Common myeloid progenitor, CD34-positive (primary cell): ENCODE results near the gene ZSCAN23. TPM values are rescaled to one million over a fixed set of nuclear protein-coding genes. Genes with fewer than 3 reads are reported as not detected.

Experiments used
- CTCF ChIA-PET: fragments of 350-600 bp; sonication (Branson Sonifier 250); formaldehyde crosslinking; loops from one replicate; lab custom pipeline; 2021; ENCODE audit warnings: antibody characterized with exemption; lab: Charles Lee
- POLR2A ChIA-PET: fragments of 350-600 bp; sonication (Branson Sonifier 250); formaldehyde crosslinking; loops from one replicate; lab custom pipeline; 2021; ENCODE audit warnings: antibody characterized with exemption; lab: Charles Lee
- DNase-seq, 3 donors: peaks; one replicate each; pipeline versions ENCODE4 v3.0.0 to v3.0.0-alpha.2; 2013
- H3K27ac ChIP-seq, 2 experiments: 1 replicate in 1 of 2; 2 replicates in 1 of 2; pipeline ENCODE4 v1.7.0; 2013; ENCODE audit warnings: inconsistent platforms in 2 of 2, low read length in 2 of 2, mild to moderate bottlenecking in 2 of 2, low read depth in 1 of 2, moderate library complexity in 1 of 2; ENCODE audit not compliant: severe bottlenecking in 2 of 2, insufficient read depth in 1 of 2, poor library complexity in 1 of 2
- H3K27me3 ChIP-seq, 5 experiments: replicated peaks in 2 of 5; 1 replicate in 3 of 5; 2 replicates in 2 of 5; pipeline versions ENCODE4 v1.6.1 to v1.7.0; 2013; ENCODE audit warnings: low read length in 4 of 5, mild to moderate bottlenecking in 2 of 5, moderate library complexity in 2 of 5, inconsistent platforms in 1 of 5; ENCODE audit not compliant: insufficient read depth in 5 of 5, control insufficient read depth in 4 of 5
- H3K36me3 ChIP-seq, 4 experiments: 1 replicate in 2 of 4; 2 replicates in 2 of 4; pipeline versions ENCODE4 v1.6.1 to v1.7.0; 2013; ENCODE audit warnings: low read length in 3 of 4, control low read depth in 1 of 4, mild to moderate bottlenecking in 1 of 4; ENCODE audit not compliant: control insufficient read depth in 4 of 4, insufficient read depth in 4 of 4
- H3K4me1 ChIP-seq, 4 experiments: 1 replicate in 3 of 4; 2 replicates in 1 of 4; pipeline versions ENCODE4 v1.6.1 to v1.7.1; 2013; ENCODE audit warnings: low read length in 3 of 4, mild to moderate bottlenecking in 3 of 4, control low read depth in 1 of 4, inconsistent platforms in 1 of 4, moderate library complexity in 1 of 4; ENCODE audit not compliant: control insufficient read depth in 4 of 4, insufficient read depth in 4 of 4; ENCODE audit errors: control extremely low read depth in 1 of 4
- H3K4me3 ChIP-seq, 7 experiments: 1 replicate in 4 of 7; 2 replicates in 3 of 7; pipeline versions ENCODE4 v1.5.1 to v1.7.0; 2013; ENCODE audit warnings: mild to moderate bottlenecking in 7 of 7, low read length in 6 of 7, moderate library complexity in 6 of 7, inconsistent platforms in 2 of 7, low read depth in 2 of 7, control low read depth in 1 of 7; ENCODE audit not compliant: insufficient read depth in 4 of 7, control insufficient read depth in 1 of 7; ENCODE audit errors: extremely low read depth in 1 of 7
- H3K9me3 ChIP-seq, 5 experiments: 1 replicate in 4 of 5; 2 replicates in 1 of 5; pipeline versions ENCODE4 v1.6.1 to v1.7.1; 2013; ENCODE audit warnings: low read length in 4 of 5, mild to moderate bottlenecking in 2 of 5, inconsistent platforms in 1 of 5, low read depth in 1 of 5, moderate library complexity in 1 of 5; ENCODE audit not compliant: control insufficient read depth in 4 of 5, insufficient read depth in 2 of 5; ENCODE audit errors: control extremely low read depth in 1 of 5
- WGBS: methylation state at CpG from one replicate; pipeline ENCODE4 v1.1.5; 2013; ENCODE audit not compliant: insufficient coverage; 5-methylcytosine and 5-hydroxymethylcytosine counted together
- polyA plus RNA-seq: library from polyadenylated mRNA; unstranded; fragments of 120-200 nt; gene quantifications from one replicate; pipeline ENCODE4 v1.2.1, GENCODE V29; 2013

Gene ZSCAN23
- 4.6 TPM for polyA plus RNA-seq

DNA sequence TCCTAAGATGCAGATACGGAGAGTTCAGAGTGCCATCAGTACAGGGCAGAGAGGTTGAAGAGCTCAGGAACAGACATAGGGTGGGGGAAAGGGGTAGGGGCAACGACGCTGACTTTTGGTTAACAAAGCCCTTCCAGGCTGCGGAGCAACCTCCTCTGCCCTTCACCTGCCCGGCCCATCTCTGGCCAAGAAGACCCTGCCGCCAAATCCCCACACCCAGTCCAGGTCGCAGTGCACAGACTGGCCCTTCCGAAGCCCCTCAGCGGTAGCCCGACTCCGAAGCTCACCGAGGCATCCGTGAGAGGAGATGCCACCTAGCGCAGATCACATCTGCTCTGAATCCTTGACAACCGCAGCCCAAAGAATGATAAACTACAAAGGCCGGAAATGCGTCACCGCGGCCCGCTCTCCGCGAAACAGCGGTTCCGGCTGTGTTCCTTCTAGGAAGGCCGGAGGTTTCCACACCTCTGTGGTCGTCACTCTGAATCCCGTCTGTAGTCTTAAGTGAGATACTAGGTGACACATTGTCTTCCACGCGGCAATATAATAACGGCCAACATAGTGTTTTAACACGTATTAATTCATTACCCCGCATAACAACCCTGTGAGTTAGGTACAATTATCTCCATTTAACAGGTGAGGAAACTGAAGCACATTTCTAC, at the start of gene ZSCAN23:
Gene ZSCAN23 (minus strand): TSS at position 380 of the 662 bp plus-strand sequence. CDS start 7,225 bp downstream, outside the sequence.
- ChIA-PET CTCF (interaction anchor here (1.5 kb wide), 1 partner anchor 62 kb away, joined by 3 read pairs; no protein-coding TSS in a partner anchor), POLR2A (interaction anchor here (0.5 kb wide), 1 partner anchor 1829 kb away, joined by 3 read pairs; no protein-coding TSS in a partner anchor)
- Histone ChIP-seq H3K36me3 (no peaks in the 10 kb centered on the region), H3K9me3 (peaks cover 0 to 16% (median 2%) of the 10 kb centered on the region in 5 experiments), H3K27ac (peak within 1 kb of the TSS; percentile 34 to 50), H3K27me3 (peaks cover 10 to 34% (median 12%) of the 10 kb centered on the region in 5 experiments), H3K4me3 (peak within 1 kb of the TSS; percentile 45 to 92 (median 74)), H3K4me1 (peaks cover 0 to 15% (median 8%) of the 10 kb centered on the region in 4 experiments)
- 0% methylated on average over 30 of the region's 32 CpGs for WGBS
- peak; percentile 92 to 93 (median 93) for DNase-seq

DNA sequence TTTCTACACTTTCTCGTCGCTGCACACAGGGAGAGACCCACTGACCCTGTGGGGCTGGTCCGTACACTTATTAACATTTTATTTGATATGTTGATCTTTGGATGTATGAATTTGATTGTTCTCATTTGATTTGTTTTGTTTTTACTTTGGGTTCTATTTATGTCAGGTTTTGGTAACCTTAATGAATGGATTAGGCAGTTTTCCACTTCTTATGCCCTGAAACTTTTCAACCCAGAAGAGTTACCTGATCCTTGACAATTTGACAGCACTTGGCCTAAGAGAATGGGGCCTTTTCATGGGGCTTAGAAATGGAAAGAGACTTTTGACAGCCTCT, 48.7 kb upstream of the ZSCAN23 start:
- ChIA-PET CTCF (no interaction called here), POLR2A (no interaction called here)
- Histone ChIP-seq H3K27ac (no peak overlapping the region), H3K36me3 (no peaks in the 10 kb centered on the region), H3K4me1 (peaks cover 0 to 16% (median 10%) of the 10 kb centered on the region in 4 experiments), H3K27me3 (peaks cover 7 to 66% (median 16%) of the 10 kb centered on the region in 5 experiments), H3K4me3 (no peak overlapping the region), H3K9me3 (no peaks in the 10 kb centered on the region)
- WGBS: no CpG with 5 or more reads among the region's 3 CpGs
- DNase-seq: no peak

DNA sequence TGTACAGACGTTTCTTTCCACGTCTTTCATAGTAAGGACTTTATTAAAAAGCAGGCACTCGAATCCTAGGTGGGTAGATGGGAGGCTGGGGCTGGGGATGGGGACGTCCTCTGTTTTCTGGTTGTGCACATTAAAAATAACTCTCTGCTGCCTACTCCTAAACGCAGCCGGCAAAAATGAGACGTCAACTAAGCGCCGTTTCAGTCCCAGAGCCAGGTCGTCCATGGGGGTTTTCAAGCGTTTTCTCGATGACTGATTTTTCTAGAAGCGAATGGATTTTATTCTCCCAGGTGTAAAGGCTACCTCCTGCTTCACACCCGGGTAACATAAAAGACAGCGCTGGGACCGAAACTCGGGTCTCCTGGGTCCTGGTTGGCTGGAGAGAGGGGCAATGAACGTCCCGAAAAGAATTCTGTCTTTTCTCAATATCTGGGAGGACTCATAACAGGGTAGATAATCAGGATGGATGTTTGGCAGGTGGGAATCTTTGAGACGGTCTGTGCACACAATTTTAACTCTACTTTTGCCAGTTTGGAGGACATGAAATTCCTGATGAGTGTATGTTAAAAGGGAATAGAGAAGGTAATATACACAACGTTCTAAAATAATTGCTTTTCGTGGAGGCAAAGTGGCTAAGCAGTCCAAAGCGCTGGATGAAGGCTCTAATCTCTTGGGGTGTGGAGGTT, 47.1 kb upstream of the ZSCAN23 start:
- ChIA-PET POLR2A (no interaction called here), CTCF (no interaction called here)
- Histone ChIP-seq H3K27me3 (peaks cover 7 to 72% (median 16%) of the 10 kb centered on the region in 5 experiments), H3K27ac (peak overlapping the region in 1 of 2 experiments; percentile 77), H3K4me1 (peaks cover 0 to 16% (median 10%) of the 10 kb centered on the region in 4 experiments), H3K36me3 (no peaks in the 10 kb centered on the region), H3K9me3 (peaks cover 0 to 6% (median 4%) of the 10 kb centered on the region in 5 experiments), H3K4me3 (peak overlapping the region in 6 of 7 experiments; percentile 50 to 78 (median 60))
- WGBS: 5% methylated on average over 17 of the region's 23 CpGs
- DNase-seq: peak; percentile 9 to 52 (median 46)

DNA sequence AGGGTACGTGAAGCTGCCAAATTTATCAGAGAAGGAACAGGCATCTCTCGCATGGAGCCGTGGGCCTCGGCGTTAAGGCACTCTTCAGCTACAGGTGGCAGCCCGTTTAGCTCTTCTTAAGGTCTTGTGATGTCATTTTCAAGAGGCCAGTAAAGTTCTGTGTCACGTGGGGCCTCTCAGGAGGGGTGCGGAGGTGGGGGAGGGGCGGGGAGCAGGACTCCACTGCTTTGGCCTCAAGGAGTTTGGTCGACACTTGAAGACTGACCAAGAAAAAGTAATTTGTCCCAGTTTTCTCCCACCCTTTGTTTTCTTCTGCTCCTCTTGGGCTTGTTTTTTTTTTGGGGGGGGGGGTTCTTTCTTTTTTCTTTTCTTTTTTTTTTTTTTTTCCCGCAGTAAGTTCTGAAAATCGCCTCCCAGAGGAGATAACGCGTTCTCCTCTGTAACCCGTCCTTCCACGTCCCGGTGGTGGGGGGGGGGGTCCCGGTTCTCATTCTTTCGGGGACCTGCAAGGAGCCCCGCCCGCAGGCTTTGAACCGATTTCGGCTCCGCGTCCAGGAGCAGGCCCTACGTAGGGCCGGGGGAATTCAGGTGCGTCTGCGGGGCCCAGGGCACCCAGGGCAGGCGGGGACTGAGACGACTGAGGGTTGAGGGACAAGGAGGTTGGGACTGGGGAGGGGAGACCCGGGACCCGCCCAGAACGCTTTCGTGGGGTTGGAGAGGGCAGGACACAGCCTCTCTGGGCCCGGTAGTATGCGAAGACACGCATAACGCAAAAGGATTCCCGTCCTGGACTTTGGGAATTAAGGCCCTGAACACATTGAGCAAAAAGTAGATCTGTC, 46.3 kb upstream of the ZSCAN23 start:
- peaks cover 0 to 16% (median 10%) of the 10 kb centered on the region in 4 experiments for H3K4me1 ChIP-seq
- peaks cover 7 to 71% (median 16%) of the 10 kb centered on the region in 5 experiments for H3K27me3 ChIP-seq
- peak; percentile 59 to 86 (median 77) for DNase-seq
- peaks cover 0 to 6% (median 4%) of the 10 kb centered on the region in 5 experiments for H3K9me3 ChIP-seq
- WGBS: 3% methylated on average over 23 of the region's 40 CpGs
- peak overlapping the region in 6 of 7 experiments; percentile 50 to 78 (median 60) for H3K4me3 ChIP-seq
- CTCF ChIA-PET: no interaction called here
- no peaks in the 10 kb centered on the region for H3K36me3 ChIP-seq
- POLR2A ChIA-PET: no interaction called here
- peak overlapping the region in 1 of 2 experiments; percentile 77 for H3K27ac ChIP-seq

DNA sequence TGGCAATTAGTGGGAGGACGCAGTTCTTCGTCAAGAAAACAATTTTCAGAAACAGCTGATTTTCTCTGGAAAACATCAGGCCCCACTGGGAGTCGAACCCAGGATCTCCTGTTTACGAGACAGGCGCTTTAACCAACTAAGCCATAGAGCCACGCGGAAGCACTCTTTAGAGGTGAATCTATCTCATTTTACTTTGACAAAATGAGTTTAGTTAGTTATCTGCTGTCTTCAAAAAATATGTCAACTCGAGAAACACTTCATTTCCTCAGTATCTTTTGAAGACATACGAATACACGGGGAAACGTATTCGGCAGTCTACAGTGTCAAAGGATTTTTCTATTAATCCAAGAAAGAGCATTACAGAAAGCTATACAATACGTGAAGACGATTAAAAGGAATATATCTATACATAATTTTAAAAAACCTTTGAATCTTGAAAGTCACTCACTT, 45.6 kb upstream of the ZSCAN23 start:
- WGBS: 11% methylated on average over 7 of the region's 14 CpGs
- peak overlapping the region in 1 of 2 experiments; percentile 77 for H3K27ac ChIP-seq
- CTCF ChIA-PET: no interaction called here
- H3K4me3 ChIP-seq: peak overlapping the region in 6 of 7 experiments; percentile 13 to 78 (median 60)
- peaks cover 7 to 66% (median 13%) of the 10 kb centered on the region in 5 experiments for H3K27me3 ChIP-seq
- no peaks in the 10 kb centered on the region for H3K36me3 ChIP-seq
- POLR2A ChIA-PET: no interaction called here
- H3K9me3 ChIP-seq: peaks cover 0 to 6% (median 4%) of the 10 kb centered on the region in 5 experiments
- H3K4me1 ChIP-seq: peaks cover 0 to 16% (median 10%) of the 10 kb centered on the region in 4 experiments
- DNase-seq: peak; percentile 50 to 70 (median 69)

DNA sequence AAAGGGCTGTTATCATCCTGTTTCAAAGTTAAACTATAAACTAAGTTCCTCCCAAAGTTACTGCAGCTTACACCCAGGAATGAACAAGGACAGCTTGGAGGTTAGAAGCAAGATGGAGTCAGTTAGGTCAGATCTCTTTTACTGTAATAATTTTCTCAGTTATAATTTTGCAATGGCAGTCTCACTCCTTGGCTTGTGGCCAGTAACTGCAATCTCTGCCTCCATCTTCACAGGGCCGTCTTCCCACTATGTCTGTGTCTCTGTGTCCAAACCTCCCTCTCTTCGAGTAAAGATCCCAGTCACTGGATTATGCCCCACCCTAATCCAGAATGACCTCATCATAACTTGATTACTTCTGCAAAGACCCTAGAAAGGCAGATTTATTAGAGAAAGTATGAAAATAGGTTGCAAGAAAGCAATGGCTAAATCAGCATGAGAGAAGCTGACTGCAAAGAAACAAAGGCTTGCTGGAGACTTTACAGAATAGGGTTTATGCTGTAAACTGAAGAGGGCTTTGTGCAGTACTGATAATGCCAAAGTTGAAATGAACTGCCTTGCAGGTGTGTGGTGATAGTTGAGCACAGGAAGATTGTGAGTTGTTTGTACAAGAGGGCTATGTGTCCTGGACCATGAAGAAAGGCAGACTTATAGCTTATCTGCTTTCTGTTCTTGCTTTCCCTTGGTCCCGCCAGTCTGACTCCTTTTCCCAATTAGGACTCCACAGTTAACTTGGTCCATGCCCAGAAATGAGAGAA, 43.9 kb upstream of the ZSCAN23 start:
- ChIA-PET POLR2A (no interaction called here), CTCF (no interaction called here)
- Histone ChIP-seq H3K27ac (no peak overlapping the region), H3K27me3 (peaks cover 7 to 63% (median 12%) of the 10 kb centered on the region in 5 experiments), H3K36me3 (no peaks in the 10 kb centered on the region), H3K4me3 (no peak overlapping the region), H3K9me3 (peaks cover 0 to 6% (median 4%) of the 10 kb centered on the region in 5 experiments), H3K4me1 (peaks cover 0 to 16% (median 10%) of the 10 kb centered on the region in 4 experiments)
- no peak for DNase-seq
- WGBS: 94% methylated on average over 2 of the region's 3 CpGs
